HG03521 (cell line): ENCODE data around the gene WHRN.
A peak's percentile ranks its signal among the peaks of the same experiment; 100 is the strongest.

Source experiments
- ATAC-seq: cut with Tn5 transposase; IDR thresholded peaks from one replicate; pipeline ENCODE4 v1.9.1; 2021; ENCODE audit warnings: mild to moderate bottlenecking, moderate library complexity; ENCODE audit not compliant: unreplicated experiment

Gene WHRN

GRCh38 chr9:114401344-114401743 lies 103.9 kb downstream of the WHRN start:
- ATAC-seq = no peak

GRCh38 chr9:114400772-114401171 lies 104.5 kb downstream of the WHRN start:
- no peak for ATAC-seq

- ATAC-seq = no peak
Measured at GRCh38 chr9:114400219-114400618, 105.1 kb downstream of the WHRN start.

GRCh38 chr9:114399381-114399780 lies 105.9 kb downstream of the WHRN start:
- no peak for ATAC-seq

GRCh38 chr9:114397848-114398605 lies 107.2 kb downstream of the WHRN start:
- ATAC-seq = peak; percentile 73

GRCh38 chr9:114397219-114397847 lies 107.9 kb downstream of the WHRN start:
- ATAC-seq = no peak

- ATAC-seq = no peak
Measured at GRCh38 chr9:114396558-114397218, 108.6 kb downstream of the WHRN start.

GRCh38 chr9:114395768-114396167 lies 109.5 kb downstream of the WHRN start:
- ATAC-seq = no peak

- ATAC-seq = no peak
Measured at GRCh38 chr9:114395334-114395617, 110.0 kb downstream of the WHRN start.

GRCh38 chr9:114394523-114395333 lies 110.5 kb downstream of the WHRN start:
- ATAC-seq = no peak

GRCh38 chr9:114392749-114393112 lies 112.5 kb downstream of the WHRN start:
- no peak for ATAC-seq

- ATAC-seq = no peak
Measured at GRCh38 chr9:114390952-114391351, 114.3 kb downstream of the WHRN start.

GRCh38 chr9:114389612-114390368 lies 115.5 kb downstream of the WHRN start:
- no peak for ATAC-seq

- no peak for ATAC-seq
Measured at GRCh38 chr9:114388764-114389375, 116.4 kb downstream of the WHRN start.

- no peak for ATAC-seq
Measured at GRCh38 chr9:114388357-114388682, 117.0 kb downstream of the WHRN start.

- ATAC-seq = peak; percentile 25
Measured at GRCh38 chr9:114387680-114388356, 117.5 kb downstream of the WHRN start, which contains the start of gene AKNA. Gene AKNA, minus strand, starts transcription at chr9:114387982. Its CDS starts 6,649 bp downstream, at chr9:114381333.

GRCh38 chr9:114386886-114387679 lies 118.2 kb downstream of the WHRN start:
- no peak for ATAC-seq

- no peak for ATAC-seq
Measured at GRCh38 chr9:114386361-114386885, 118.8 kb downstream of the WHRN start.
